ENCODE measurements around the gene CEMIP.

- TF ChIP-seq CTCF (IDR thresholded peaks at IDR 0.05; ENCODE audit: insufficient read depth, low read length) = no peak
- TF ChIP-seq, protein P1, sequence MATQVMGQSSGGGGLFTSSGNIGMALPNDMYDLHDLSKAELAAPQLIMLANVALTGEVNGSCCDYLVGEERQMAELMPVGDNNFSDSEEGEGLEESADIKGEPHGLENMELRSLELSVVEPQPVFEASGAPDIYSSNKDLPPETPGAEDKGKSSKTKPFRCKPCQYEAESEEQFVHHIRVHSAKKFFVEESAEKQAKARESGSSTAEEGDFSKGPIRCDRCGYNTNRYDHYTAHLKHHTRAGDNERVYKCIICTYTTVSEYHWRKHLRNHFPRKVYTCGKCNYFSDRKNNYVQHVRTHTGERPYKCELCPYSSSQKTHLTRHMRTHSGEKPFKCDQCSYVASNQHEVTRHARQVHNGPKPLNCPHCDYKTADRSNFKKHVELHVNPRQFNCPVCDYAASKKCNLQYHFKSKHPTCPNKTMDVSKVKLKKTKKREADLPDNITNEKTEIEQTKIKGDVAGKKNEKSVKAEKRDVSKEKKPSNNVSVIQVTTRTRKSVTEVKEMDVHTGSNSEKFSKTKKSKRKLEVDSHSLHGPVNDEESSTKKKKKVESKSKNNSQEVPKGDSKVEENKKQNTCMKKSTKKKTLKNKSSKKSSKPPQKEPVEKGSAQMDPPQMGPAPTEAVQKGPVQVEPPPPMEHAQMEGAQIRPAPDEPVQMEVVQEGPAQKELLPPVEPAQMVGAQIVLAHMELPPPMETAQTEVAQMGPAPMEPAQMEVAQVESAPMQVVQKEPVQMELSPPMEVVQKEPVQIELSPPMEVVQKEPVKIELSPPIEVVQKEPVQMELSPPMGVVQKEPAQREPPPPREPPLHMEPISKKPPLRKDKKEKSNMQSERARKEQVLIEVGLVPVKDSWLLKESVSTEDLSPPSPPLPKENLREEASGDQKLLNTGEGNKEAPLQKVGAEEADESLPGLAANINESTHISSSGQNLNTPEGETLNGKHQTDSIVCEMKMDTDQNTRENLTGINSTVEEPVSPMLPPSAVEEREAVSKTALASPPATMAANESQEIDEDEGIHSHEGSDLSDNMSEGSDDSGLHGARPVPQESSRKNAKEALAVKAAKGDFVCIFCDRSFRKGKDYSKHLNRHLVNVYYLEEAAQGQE (IDR thresholded peaks at IDR 0.05; ENCODE audit: insufficient replicate concordance, low read depth) = no peak
- no peak for TF ChIP-seq POLR2AphosphoS5 (IDR thresholded peaks at IDR 0.05; ENCODE audit: low read depth)
- TF ChIP-seq GABPA (IDR thresholded peaks at IDR 0.05; ENCODE audit: low read depth) = no peak
- TF ChIP-seq SPI1 (IDR thresholded peaks at IDR 0.05; ENCODE audit: borderline replicate concordance, low read depth) = no peak
These were observed 160.0 kb downstream of the CEMIP start for GRCh38 chr15:80939216-80939615.

Data from HL-60 (cell line).